ENCODE results near the gene GRPEL1. TPM values are rescaled to one million over a fixed set of nuclear protein-coding genes. Genes with fewer than 3 reads are reported as not detected.

The GRPEL1 gene
- polyA plus RNA-seq, 3 donors, result 44.1 to 49.6 (median 45.4) TPM

DNA sequence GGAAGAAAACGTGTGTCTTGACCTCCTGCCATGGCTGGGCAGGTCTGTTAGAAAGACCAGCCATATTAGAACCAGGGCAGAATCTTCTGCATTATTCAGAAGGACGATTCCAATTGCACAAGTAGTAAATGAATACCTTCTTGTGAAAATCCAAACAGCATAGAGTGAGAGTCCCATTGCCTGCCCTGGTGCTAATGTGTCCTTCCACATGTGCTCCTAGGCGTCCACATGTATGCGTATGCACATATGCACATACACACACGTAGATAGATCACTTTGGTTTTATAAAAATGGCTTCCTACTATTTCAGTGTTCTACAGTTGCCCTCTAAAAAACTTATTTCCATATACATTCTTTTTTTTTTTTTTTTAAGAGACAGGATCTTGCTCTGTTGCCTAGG lies 10.2 kb upstream of the GRPEL1 start:
- intact Hi-C loops (cut with micrococcal nuclease), result no loop called here
- Histone ChIP-seq H3K36me3 (replicated peaks in 1 of 2; ENCODE audit: control insufficient read depth in 1 of 2, insufficient read depth in 2 of 2, low read length in 2 of 2) (no peaks in the 10 kb centered on the region), H3K9me3 (replicated peaks in 1 of 2; ENCODE audit: control insufficient read depth in 1 of 2, insufficient read depth in 1 of 2, low read length in 2 of 2) (no peaks in the 10 kb centered on the region), H4K20me1 (ENCODE audit: insufficient read depth, low read length) (no peaks in the 10 kb centered on the region), H3K4me2 (replicated peaks; ENCODE audit: extremely low read depth, low read length, poor library complexity, severe bottlenecking) (no peak overlapping the region), H3K9ac (ENCODE audit: insufficient read depth, low read length, poor library complexity, severe bottlenecking) (no peak overlapping the region), H3K79me2 (ENCODE audit: insufficient read depth, low read length) (no peaks in the 10 kb centered on the region), H3K27ac (ENCODE audit: low read depth in 1 of 2, low read length in 2 of 2) (no peak overlapping the region), H3K4me1 (ENCODE audit: control insufficient read depth in 1 of 2, insufficient read depth in 2 of 2, low read length in 2 of 2) (no peaks in the 10 kb centered on the region), H2AFZ (ENCODE audit: insufficient read depth, low read depth, low read length, poor library complexity, severe bottlenecking) (no peak overlapping the region), H3K4me3 (replicated peaks in 1 of 3; ENCODE audit: low read depth in 2 of 3, low read length in 3 of 3) (no peak overlapping the region), H3K27me3 (ENCODE audit: control insufficient read depth in 2 of 2, insufficient read depth in 2 of 2, low read length in 2 of 2) (peaks cover 0 to 8% of the 10 kb centered on the region in 2 donors)
- Mint-ChIP-seq H3K9me3 (peaks cover 2 to 13% (median 5%) of the 10 kb centered on the region in 7 donors), H3K27me3 (ENCODE audit: low read depth in 3 of 3) (peaks cover 29 to 44% (median 31%) of the 10 kb centered on the region in 3 donors), H3K27ac (no peak overlapping the region), H3K4me1 (peaks cover 6% of the 10 kb centered on the region), H3K4me3 (no peak overlapping the region), H3K36me3 (no peaks in the 10 kb centered on the region)
- no peak for DNase-seq
- TF ChIP-seq, protein P1, sequence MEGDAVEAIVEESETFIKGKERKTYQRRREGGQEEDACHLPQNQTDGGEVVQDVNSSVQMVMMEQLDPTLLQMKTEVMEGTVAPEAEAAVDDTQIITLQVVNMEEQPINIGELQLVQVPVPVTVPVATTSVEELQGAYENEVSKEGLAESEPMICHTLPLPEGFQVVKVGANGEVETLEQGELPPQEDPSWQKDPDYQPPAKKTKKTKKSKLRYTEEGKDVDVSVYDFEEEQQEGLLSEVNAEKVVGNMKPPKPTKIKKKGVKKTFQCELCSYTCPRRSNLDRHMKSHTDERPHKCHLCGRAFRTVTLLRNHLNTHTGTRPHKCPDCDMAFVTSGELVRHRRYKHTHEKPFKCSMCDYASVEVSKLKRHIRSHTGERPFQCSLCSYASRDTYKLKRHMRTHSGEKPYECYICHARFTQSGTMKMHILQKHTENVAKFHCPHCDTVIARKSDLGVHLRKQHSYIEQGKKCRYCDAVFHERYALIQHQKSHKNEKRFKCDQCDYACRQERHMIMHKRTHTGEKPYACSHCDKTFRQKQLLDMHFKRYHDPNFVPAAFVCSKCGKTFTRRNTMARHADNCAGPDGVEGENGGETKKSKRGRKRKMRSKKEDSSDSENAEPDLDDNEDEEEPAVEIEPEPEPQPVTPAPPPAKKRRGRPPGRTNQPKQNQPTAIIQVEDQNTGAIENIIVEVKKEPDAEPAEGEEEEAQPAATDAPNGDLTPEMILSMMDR (IDR thresholded peaks at IDR 0.05), result no peak
- WGBS (ENCODE audit: insufficient coverage), result 75% methylated on average over 3 of the region's 5 CpGs

DNA sequence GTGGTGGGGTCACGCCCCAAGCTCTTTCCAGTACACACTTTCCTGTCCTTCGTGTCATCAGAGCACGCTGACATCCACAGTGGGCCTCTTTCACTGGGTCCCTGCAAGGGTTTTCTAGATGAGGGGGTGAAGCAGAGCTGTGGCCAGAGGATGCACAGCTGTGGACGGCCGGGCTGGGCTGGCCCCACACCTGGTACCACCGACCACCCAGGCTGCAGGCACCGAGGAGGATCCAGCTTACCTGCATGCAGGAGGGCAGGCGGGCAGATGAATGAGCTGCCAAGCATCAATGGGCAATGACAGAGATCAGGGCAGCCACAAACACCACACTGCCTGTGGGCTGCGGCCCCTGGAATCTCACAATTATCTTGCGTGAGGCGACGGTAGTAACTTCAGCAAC lies 9.5 kb upstream of the GRPEL1 start:
- Mint-ChIP-seq H3K4me3 (no peak overlapping the region), H3K36me3 (no peaks in the 10 kb centered on the region), H3K27me3 (ENCODE audit: low read depth in 3 of 3) (peaks cover 27 to 42% (median 32%) of the 10 kb centered on the region in 3 donors), H3K27ac (peak overlapping the region in 1 of 7 donors; percentile 38), H3K4me1 (peaks cover 6% of the 10 kb centered on the region), H3K9me3 (peaks cover 2 to 13% (median 5%) of the 10 kb centered on the region in 7 donors)
- 90% methylated on average over 12 of the region's 12 CpGs for WGBS (ENCODE audit: insufficient coverage)
- Histone ChIP-seq H3K27ac (ENCODE audit: low read depth in 1 of 2, low read length in 2 of 2) (no peak overlapping the region), H3K36me3 (replicated peaks in 1 of 2; ENCODE audit: control insufficient read depth in 1 of 2, insufficient read depth in 2 of 2, low read length in 2 of 2) (no peaks in the 10 kb centered on the region), H3K4me1 (ENCODE audit: control insufficient read depth in 1 of 2, insufficient read depth in 2 of 2, low read length in 2 of 2) (no peaks in the 10 kb centered on the region), H3K9me3 (replicated peaks in 1 of 2; ENCODE audit: control insufficient read depth in 1 of 2, insufficient read depth in 1 of 2, low read length in 2 of 2) (no peaks in the 10 kb centered on the region), H2AFZ (ENCODE audit: insufficient read depth, low read depth, low read length, poor library complexity, severe bottlenecking) (no peak overlapping the region), H3K27me3 (ENCODE audit: control insufficient read depth in 2 of 2, insufficient read depth in 2 of 2, low read length in 2 of 2) (peaks cover 0 to 7% of the 10 kb centered on the region in 2 donors), H3K9ac (ENCODE audit: insufficient read depth, low read length, poor library complexity, severe bottlenecking) (no peak overlapping the region), H3K4me2 (replicated peaks; ENCODE audit: extremely low read depth, low read length, poor library complexity, severe bottlenecking) (no peak overlapping the region), H3K4me3 (replicated peaks in 1 of 3; ENCODE audit: low read depth in 2 of 3, low read length in 3 of 3) (no peak overlapping the region), H3K79me2 (ENCODE audit: insufficient read depth, low read length) (no peaks in the 10 kb centered on the region), H4K20me1 (ENCODE audit: insufficient read depth, low read length) (no peaks in the 10 kb centered on the region)
- TF ChIP-seq, protein P1 (IDR thresholded peaks at IDR 0.05), result no peak
- intact Hi-C loops (cut with micrococcal nuclease), result no loop called here
- no peak for DNase-seq

Measured in CD14-positive monocyte (primary cell).